HG02938 (cell line): ENCODE results near the gene ECT2L.
A peak's percentile ranks its signal among the peaks of the same experiment; 100 is the strongest.

Experiments
- ATAC-seq: cut with Tn5 transposase; IDR thresholded peaks from one replicate; pipeline ENCODE4 v1.9.1; 2021; ENCODE audit warnings: mild to moderate bottlenecking, moderate library complexity; ENCODE audit not compliant: unreplicated experiment

Gene ECT2L

DNA sequence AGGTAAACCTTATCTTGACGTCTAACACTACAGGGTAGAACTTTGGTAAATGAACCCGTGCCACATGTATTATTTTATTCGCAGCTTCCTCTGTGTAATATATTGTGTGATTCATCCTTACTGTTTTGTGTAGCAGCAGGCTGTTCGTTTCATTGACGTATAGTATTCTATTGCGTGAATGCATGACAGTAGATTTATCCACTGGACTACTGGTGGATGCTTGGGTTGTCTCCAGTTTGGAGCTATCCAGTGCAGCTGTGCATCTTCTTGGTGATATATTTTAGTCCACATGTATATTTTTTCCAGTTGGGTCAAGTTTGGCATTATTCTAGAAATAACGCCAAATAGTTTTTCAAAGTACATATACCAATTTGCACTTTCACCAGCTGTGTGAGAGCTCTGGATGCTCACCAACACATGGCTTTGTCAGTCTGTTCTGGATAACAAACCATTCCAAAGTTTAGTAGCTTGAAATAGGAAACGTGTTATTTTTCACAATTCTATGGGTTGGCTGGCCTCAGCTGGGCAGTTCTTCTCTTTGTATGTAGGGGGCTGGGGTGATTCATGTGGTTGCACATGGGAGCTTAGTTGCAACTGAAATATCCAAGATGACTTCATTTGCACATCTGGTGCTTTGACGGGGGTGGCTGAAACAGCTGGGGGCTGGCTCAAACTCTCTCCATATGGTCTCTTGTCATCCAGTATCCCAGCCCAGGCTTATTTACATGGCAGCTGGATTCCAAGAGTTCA, 9.3 kb downstream of the ECT2L start:
- no peak for ATAC-seq

GRCh38 chr6:138806889-138807288, 11.0 kb downstream of the ECT2L start:
- ATAC-seq, result no peak

DNA sequence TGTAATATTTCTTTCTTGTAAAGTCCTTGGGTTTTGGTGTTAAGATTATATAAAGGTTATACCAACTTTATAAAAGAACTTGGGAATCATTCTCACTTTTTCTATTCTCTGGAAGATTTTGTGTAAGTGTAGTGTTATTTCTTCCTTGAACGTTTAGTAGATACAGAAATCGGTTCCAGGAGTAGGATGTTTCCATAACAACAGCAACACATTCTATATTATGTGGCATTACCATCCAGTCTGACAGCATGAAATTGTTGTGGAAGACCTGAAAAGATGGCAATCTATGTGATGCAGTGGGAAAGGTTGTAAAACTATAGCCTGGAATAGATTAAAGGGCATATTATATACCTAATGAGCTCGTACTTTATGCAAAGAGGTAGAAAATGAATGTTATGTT, 13.8 kb downstream of the ECT2L start:
- no peak for ATAC-seq

DNA sequence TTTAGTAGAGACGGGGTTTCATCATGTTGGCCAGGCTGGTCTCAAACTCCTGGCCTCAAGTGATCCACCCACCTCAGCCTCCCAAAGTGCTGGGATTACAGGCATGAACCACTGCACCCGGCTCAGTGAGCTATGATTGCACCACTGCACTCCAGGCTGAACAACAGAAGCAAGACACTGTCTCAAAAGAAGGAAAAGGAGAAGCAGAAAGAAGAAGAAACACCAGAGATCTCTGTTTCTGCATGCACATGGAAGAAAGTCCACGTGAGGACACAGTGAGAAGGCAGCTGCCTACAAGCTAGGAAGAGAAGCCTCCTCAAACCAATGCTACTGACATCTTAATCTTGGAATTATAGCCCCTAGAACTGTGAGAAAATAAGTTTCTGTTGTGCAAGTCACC, 16.0 kb downstream of the ECT2L start:
- ATAC-seq, result no peak

GRCh38 chr6:138814179-138814834, 18.4 kb downstream of the ECT2L start:
- no peak for ATAC-seq

- no peak for ATAC-seq
Measured at GRCh38 chr6:138815221-138815620, 19.3 kb downstream of the ECT2L start.

- peak; percentile 64 for ATAC-seq
Measured at GRCh38 chr6:138815797-138816528, 20.1 kb downstream of the ECT2L start.

- ATAC-seq, result peak; percentile 8
Measured at GRCh38 chr6:138817799-138818198, 21.9 kb downstream of the ECT2L start.

DNA sequence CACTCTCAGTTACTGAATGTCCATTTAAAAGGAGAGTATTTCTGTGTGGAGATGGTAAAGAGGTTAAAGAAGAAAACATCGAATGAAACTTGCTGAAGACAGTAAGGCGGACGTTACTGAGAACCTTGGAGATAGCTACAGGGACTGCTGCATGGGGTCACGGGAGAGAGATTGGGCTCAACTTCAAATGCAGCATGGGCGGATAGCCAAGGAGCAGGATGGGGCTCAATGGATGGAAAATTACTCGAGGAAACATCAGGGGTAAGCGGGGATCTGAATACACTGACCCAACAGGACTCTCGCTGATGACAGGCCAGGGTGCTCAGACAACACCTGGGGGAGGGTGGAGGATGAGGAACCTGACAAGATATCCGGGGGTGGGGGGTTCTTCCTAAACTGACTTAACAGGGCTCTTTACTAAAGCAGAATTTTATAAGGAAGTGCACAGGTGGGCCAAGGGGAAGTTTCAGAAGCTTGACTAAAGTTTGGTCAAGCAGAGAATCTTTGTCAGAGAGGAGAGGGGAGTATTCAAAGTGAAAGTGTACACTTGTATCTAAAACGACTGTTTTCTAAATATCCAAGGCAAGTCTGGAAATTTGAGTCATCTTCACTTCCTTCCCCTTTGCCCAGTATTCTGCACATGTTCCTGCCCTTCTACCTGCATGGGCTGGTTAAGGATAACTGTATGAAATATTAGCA, 22.8 kb downstream of the ECT2L start:
- ATAC-seq, result peak; percentile 72

- ATAC-seq, result no peak
Measured at GRCh38 chr6:138821519-138821918, 25.6 kb downstream of the ECT2L start.

DNA sequence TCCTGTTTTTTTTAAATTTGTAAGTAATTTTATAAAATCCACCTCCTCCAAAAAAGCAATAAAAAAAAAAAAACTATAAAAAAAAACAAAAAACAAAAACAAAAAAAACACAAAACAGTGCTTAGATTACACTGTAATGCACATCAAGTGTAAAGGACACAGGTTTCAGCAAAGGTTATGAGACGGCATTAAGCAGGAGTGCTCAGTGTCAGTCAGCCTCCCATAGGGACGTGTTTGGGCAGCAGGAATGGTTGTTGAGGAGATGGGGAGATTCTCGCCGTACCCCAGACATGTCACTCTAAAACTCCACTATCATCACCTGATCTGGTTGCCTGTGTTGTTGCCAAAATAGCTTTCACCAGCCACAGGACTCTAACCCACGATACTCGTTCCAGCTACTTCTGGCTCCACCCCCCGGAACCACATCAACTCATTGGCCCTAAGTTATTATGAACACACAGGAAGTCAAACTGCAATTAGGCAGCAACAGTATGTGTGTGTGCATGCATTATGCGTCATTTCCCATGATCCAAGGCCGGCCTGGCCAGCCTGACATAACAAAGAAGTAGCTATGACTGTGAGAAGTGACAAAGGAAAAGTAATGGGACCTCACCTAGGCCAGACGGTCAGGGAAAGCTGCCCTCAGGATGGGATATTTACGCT, 28.7 kb downstream of the ECT2L start:
- no peak for ATAC-seq

DNA sequence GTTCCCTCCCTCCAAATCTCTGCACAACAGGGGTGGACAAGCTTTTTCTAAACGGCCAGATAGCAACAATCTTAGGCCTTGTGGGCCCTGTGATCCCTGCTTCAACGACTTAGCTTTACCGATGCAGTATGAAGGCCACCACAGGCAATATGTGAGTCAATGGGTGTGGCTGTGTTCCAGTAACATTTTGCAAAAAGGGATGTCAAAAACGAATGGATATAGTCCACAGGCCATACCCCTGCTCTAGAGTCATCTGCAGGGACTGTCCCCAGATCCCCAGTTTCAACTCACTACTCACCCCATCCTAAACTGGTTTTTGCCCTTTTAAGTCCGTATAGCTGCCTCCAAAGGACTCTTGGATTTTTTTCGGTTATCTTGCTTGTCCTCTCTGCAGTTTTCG, 34.4 kb downstream of the ECT2L start:
- ATAC-seq, result no peak

GRCh38 chr6:138832182-138832581, 36.3 kb downstream of the ECT2L start:
- no peak for ATAC-seq

DNA sequence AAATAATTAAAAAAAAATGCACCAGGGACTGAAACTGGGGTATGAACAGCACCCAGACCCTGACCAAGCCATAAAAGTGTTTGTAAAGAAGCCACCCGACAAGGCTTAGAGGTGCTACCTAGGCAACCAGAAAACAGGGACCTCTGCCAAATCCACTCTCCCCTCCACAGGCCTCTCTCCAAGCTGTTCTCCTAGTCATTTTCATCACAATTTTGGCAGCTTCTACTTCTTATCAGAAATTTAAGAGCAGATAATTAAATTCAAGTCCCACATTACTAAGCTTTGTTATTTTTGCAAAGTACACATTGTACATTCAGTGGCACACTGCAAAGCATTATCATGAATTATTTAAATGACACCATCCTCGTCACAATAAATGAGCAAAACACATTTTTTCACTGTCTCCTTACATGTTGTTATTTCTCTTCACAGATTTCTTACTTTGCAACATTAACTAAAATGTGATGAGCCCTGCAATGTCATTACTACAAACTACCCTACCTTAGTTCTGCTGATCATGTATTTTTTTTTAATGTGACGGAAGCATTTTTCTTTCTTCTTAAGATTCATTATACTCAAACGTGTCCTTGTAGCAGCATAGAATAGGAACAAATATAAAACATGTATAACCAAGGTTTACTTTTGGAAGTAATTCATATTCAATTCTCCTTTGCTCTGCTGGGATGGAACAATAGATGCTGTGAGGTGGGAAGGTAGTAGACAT, 38.1 kb downstream of the ECT2L start:
- ATAC-seq, result no peak

DNA sequence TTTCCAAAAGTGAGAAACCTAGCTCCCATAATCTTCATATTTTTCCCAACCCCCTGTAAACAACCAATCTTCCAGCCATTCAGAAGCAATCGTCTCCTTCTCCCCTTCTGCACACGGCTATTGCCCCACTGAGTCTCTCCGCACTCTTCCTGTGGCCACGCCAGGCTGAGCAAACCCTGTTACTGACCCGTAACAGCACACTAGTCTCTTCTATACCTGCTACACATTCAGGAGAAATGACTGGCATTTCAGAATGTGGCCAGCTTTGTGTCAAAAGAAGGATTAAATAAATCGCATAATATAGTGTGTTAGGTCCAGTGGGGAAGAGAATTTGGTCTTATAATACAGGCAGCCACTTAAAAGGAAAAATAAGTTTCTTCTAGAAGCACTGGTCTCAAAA, 41.4 kb downstream of the ECT2L start:
- no peak for ATAC-seq

- no peak for ATAC-seq
Measured at GRCh38 chr6:138844192-138844591, 48.3 kb downstream of the ECT2L start.

GRCh38 chr6:138847884-138848283, 52.0 kb downstream of the ECT2L start:
- ATAC-seq, result no peak

DNA sequence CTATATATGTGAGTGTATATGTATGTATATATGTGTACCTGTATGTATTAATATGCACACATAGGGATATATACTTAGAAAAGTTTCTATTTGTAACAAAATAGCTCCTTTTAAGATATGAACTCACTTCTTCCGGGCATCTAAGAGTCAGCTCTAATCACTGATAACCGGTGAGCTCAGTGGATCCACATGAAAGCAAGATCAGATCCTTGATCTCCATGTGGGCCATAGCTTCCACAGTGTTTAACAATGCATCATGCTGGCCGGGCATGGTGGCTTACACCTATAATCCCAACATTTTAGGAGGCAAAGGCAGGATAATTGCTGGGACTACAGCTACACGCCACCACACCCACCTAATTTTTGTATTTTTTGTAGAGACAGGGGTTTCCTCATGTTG, 52.6 kb downstream of the ECT2L start:
- no peak for ATAC-seq

DNA sequence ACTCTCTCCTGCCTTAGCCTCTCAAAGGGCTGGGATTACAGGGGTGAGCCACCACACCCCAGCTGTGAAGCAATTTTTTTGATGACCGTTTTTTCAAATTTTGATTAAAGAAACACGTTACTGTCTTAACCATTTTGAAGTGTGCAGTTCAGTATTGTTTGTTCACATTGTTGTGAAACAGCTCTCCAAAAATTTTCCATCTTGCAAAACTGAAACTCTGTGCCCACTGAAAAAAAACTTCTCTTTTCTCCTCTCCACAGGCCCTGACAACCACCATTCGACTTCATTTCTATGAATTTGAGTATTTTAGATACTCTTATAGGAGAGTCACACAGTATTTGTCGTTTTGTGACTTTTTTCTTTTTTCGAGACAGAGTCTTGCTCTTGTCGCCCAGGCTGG, 53.9 kb downstream of the ECT2L start:
- no peak for ATAC-seq

DNA sequence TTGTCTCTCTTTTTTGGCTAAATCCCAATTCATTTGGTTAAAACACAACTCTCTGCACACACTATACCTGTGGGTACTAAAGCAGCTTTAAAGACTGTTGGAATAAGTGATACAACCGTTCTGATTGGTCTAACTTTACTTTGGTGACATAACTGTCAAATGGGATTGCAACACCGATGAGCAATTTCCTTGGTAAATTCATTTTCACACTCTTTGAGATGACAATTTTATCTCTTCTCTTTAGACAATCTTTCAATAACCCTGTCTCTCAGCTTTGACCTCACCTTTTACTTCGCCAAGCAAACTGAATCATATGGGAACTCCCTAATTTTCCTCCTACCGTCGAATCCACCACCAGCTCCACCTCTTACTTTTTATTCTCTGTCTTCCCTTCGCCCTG, 60.8 kb downstream of the ECT2L start:
- no peak for ATAC-seq
